K562 (cell line): ENCODE results near the gene LIN7A. TPM values are rescaled to one million over a fixed set of nuclear protein-coding genes. Genes with fewer than 3 reads are reported as not detected.

Experiments
- ATAC-seq: fragments of 200-7000 bp; cut with Tn5 transposase; 3 replicates; pipeline ENCODE4 v1.9.1; 2020; ENCODE audit warnings: moderate library complexity
- BruUV-seq: library from RNA; stranded (reverse); fragments of 400-500 nt; replicated peaks from 2 replicates; lab custom pipeline; 2021; lab: Mats Ljungman, UMichigan
- CTCF ChIA-PET: fragments of 300-600 bp; formaldehyde crosslinking; extraction: SDS; loops from one replicate; lab custom pipeline; 2021; ENCODE audit warnings: low intra/inter-chr PET ratio; lab: Yijun Ruan, JAX
- POLR2A ChIA-PET: fragments of 300-600, 350-650 bp; sonication (Branson Sonifier 250); formaldehyde crosslinking; extraction: SDS; loops from one replicate; lab custom pipeline; 2021; ENCODE audit warnings: antibody characterized with exemption, inconsistent platforms; lab: Yijun Ruan, JAX
- DNase-seq, 4 experiments: peaks; one replicate each; pipeline versions ENCODE4 v3.0.0 to v3.0.0-alpha.2; 2011 to 2018; ENCODE audit warnings: low spot score in 3 of 4, mixed read lengths in 3 of 4; ENCODE audit errors: extremely low read depth in 1 of 4
- FAIRE-seq: peaks from 2 replicates; lab custom pipeline; 2011; peaks lifted over from hg19 to GRCh38; lab: Jason Lieb, UNC
- H2AFZ ChIP-seq: 2 replicates; pipeline ENCODE4 v1.6.0; 2011; ENCODE audit warnings: low read depth, low read length, control low read depth, inconsistent platforms
- H3K27ac ChIP-seq: fragments of 200-600 bp; 3 replicates; pipeline ENCODE4 v1.8.0; 2011; ENCODE audit warnings: low read depth, mild to moderate bottlenecking, control low read depth, inconsistent platforms, low read length, moderate library complexity, mixed read lengths; ENCODE audit errors: extremely low read depth
- H3K27me3 ChIP-seq, 2 experiments: fragments of 300-600 bp in 1 of 2; 2 replicates in 1 of 2; 3 replicates in 1 of 2; pipeline versions ENCODE4 v1.6.0 to v1.8.0; 2011; ENCODE audit warnings: inconsistent platforms in 2 of 2, low read length in 2 of 2, mild to moderate bottlenecking in 1 of 2, mixed read lengths in 1 of 2, moderate library complexity in 1 of 2; ENCODE audit not compliant: control insufficient read depth in 2 of 2, insufficient read depth in 2 of 2
- H3K36me3 ChIP-seq: fragments of 300-600 bp; 3 replicates; pipeline ENCODE4 v1.8.0; 2011; ENCODE audit warnings: mild to moderate bottlenecking, low read length, inconsistent platforms; ENCODE audit not compliant: control insufficient read depth, insufficient read depth
- H3K4me1 ChIP-seq, 2 experiments: fragments of 200-600 bp in 1 of 2; replicated peaks in 1 of 2; 2 replicates in 1 of 2; 3 replicates in 1 of 2; pipeline versions ENCODE4 v1.5.1 to v1.8.0; 2011; ENCODE audit warnings: inconsistent platforms in 2 of 2, low read length in 2 of 2, mild to moderate bottlenecking in 1 of 2, mixed read lengths in 1 of 2, moderate library complexity in 1 of 2; ENCODE audit not compliant: control insufficient read depth in 2 of 2, insufficient read depth in 2 of 2
- H3K4me2 ChIP-seq: 2 replicates; pipeline ENCODE4 v1.6.1; 2011; ENCODE audit warnings: low read length, control low read depth, inconsistent platforms, mixed read lengths; ENCODE audit not compliant: insufficient read depth
- H3K4me3 ChIP-seq: fragments of 200-600 bp; sonication (generic), shearing (Covaris generic); 2 replicates; pipeline ENCODE4 v1.5.1; 2016; ENCODE audit warnings: control low read depth, inconsistent platforms
- H3K79me2 ChIP-seq: fragments of 200-600 bp; 3 replicates; pipeline ENCODE4 v1.8.0; 2011; ENCODE audit warnings: low read length, inconsistent platforms; ENCODE audit not compliant: control insufficient read depth, insufficient read depth
- H3K9ac ChIP-seq, 2 experiments: 2 replicates each; pipeline versions ENCODE4 v1.6.0 to v1.6.1; 2011; ENCODE audit warnings: low read depth in 2 of 2, low read length in 2 of 2, control low read depth in 1 of 2, inconsistent platforms in 1 of 2, mild to moderate bottlenecking in 1 of 2, mixed read lengths in 1 of 2; ENCODE audit not compliant: insufficient read depth in 1 of 2
- H3K9me1 ChIP-seq: one replicate; pipeline ENCODE4 v1.6.0; 2011; ENCODE audit warnings: inconsistent platforms, mild to moderate bottlenecking, low read length, moderate library complexity; ENCODE audit not compliant: control insufficient read depth, insufficient read depth
- H3K9me3 ChIP-seq: replicated peaks from 2 replicates; pipeline ENCODE4 v1.5.1; 2011; ENCODE audit warnings: low read depth, low read length, inconsistent platforms; ENCODE audit not compliant: control insufficient read depth, insufficient read depth
- H4K20me1 ChIP-seq: replicated peaks from 2 replicates; pipeline ENCODE4 v1.6.1; 2011; ENCODE audit warnings: low read length, inconsistent platforms, mixed read lengths; ENCODE audit not compliant: control insufficient read depth, insufficient read depth
- WGBS: fragments of 100-300 bp; shearing (Covaris generic); methylation state at CpG from one replicate; pipeline ENCODE4 v1.1.6; 2016; ENCODE audit warnings: low coverage, mixed read lengths; ENCODE audit not compliant: insufficient coverage; ENCODE audit errors: missing lambda C conversion rate; 5-methylcytosine and 5-hydroxymethylcytosine counted together
- in situ Hi-C: fragments of 300-500 bp; cut with MboI; formaldehyde crosslinking; loops from 4 replicates; pipeline ENCODE4 v1.15.0; 2018; ENCODE audit warnings: inconsistent platforms, mixed read lengths
- intact Hi-C: fragments of 100-400 bp; cut with micrococcal nuclease; formaldehyde crosslinking; loops from 2 replicates; pipeline ENCODE4 v1.14.2; 2022
- polyA plus RNA-seq, 8 experiments: library from polyadenylated mRNA; depleted of rRNA in 4 of 8; stranded (reverse) in 5 of 8; unstranded in 3 of 8; fragments of >200 nt; fragmentation: Nextera tagmentation in 2 of 8; fragmentation: Illumina TruSeq in 1 of 8; extraction: Ambion mirVana in 2 of 8; extraction: Trizol in 1 of 8; gene quantifications; 2 replicates each; pipeline versions ENCODE4 v1.2.1 to v1.2.3, GENCODE V29; 2011 to 2014; ENCODE audit warnings: inconsistent platforms in 1 of 8, missing spikeins in 1 of 8
- total RNA-seq, 7 experiments: library from RNA; depleted of rRNA in 6 of 7; stranded (reverse); fragments of >200 nt in 6 of 7; fragmentation: Illumina TruSeq in 2 of 7; extraction: Trizol in 2 of 7; gene quantifications; 2 replicates each; pipeline versions ENCODE4 v1.2.1 to v1.2.3, GENCODE V29; 2011 to 2021; ENCODE audit warnings: low replicate concordance in 1 of 7
- TF ChIP-seq, protein P1 (sequence below): fragments of 450-650 bp; IDR thresholded peaks from one replicate; pipeline ENCODE4 v1.6.1; 2018; ENCODE audit warnings: mild to moderate bottlenecking, moderate library complexity; ENCODE audit not compliant: partially characterized antibody
- TF ChIP-seq, protein P2 (sequence below): sonication (generic); formaldehyde crosslinking; IDR thresholded peaks from 2 replicates; pipeline ENCODE4 v1.8.1; 2023; ENCODE audit warnings: missing genetic modification reagents, mild to moderate bottlenecking, borderline replicate concordance
- TF ChIP-seq, protein P3 (sequence below), 2 experiments: fragments of 450-650 bp in 1 of 2; sonication (generic) in 1 of 2; formaldehyde crosslinking; conservative IDR thresholded peaks; 2 replicates each; pipeline versions ENCODE4 v1.4.0 to v1.8.1; 2020 to 2022; ENCODE audit warnings: mild to moderate bottlenecking in 1 of 2, missing genetic modification reagents in 1 of 2

The LIN7A gene
- total and polyA plus RNA-seq, 9 of the 15 experiments (the other 6 are each of a cell fraction or from before 2014, with no cell fraction given): not detected

DNA sequence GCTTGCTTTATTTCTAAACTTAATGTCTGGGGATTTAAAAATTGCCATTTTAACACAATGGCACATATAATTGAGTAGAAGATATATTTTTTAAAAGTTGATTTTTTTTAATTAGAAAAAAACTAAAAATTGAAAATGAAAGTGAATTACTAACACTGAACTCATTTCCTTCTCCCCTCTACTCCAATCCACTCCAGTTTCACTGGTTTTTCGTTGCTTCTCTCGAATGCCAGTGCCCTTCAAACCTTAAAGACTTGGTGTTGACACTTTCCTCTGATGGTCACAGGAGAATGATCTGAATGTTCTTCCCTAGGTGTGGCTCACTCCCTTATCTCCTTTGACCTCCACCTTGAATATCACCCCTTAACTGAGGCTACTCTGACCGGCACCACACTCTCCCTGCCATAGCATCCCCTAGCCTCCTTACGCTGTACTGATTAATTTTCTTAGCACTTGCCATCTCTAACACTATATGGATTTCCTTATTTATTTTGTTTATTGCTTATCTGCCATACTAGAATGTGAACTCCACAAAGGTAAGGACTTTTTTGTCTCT is 107.1 kb downstream of the LIN7A start:
- H3K9me1 ChIP-seq: no peaks in the 10 kb centered on the region
- no peaks in the 10 kb centered on the region for H3K36me3 ChIP-seq
- H3K4me1 ChIP-seq: no peaks in the 10 kb centered on the region
- H3K4me2 ChIP-seq: no peak overlapping the region
- CTCF ChIA-PET: no interaction called here
- no peak overlapping the region for H3K4me3 ChIP-seq
- H3K27me3 ChIP-seq: no peaks in the 10 kb centered on the region
- DNase-seq (no peak), ATAC-seq (no peak), FAIRE-seq (no peak)
- no peaks in the 10 kb centered on the region for H3K9me3 ChIP-seq
- intact Hi-C loops: no loop called here
- TF ChIP-seq, protein P1, sequence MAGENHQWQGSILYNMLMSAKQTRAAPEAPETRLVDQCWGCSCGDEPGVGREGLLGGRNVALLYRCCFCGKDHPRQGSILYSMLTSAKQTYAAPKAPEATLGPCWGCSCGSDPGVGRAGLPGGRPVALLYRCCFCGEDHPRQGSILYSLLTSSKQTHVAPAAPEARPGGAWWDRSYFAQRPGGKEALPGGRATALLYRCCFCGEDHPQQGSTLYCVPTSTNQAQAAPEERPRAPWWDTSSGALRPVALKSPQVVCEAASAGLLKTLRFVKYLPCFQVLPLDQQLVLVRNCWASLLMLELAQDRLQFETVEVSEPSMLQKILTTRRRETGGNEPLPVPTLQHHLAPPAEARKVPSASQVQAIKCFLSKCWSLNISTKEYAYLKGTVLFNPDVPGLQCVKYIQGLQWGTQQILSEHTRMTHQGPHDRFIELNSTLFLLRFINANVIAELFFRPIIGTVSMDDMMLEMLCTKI: no peak
- TF ChIP-seq, protein P2, sequence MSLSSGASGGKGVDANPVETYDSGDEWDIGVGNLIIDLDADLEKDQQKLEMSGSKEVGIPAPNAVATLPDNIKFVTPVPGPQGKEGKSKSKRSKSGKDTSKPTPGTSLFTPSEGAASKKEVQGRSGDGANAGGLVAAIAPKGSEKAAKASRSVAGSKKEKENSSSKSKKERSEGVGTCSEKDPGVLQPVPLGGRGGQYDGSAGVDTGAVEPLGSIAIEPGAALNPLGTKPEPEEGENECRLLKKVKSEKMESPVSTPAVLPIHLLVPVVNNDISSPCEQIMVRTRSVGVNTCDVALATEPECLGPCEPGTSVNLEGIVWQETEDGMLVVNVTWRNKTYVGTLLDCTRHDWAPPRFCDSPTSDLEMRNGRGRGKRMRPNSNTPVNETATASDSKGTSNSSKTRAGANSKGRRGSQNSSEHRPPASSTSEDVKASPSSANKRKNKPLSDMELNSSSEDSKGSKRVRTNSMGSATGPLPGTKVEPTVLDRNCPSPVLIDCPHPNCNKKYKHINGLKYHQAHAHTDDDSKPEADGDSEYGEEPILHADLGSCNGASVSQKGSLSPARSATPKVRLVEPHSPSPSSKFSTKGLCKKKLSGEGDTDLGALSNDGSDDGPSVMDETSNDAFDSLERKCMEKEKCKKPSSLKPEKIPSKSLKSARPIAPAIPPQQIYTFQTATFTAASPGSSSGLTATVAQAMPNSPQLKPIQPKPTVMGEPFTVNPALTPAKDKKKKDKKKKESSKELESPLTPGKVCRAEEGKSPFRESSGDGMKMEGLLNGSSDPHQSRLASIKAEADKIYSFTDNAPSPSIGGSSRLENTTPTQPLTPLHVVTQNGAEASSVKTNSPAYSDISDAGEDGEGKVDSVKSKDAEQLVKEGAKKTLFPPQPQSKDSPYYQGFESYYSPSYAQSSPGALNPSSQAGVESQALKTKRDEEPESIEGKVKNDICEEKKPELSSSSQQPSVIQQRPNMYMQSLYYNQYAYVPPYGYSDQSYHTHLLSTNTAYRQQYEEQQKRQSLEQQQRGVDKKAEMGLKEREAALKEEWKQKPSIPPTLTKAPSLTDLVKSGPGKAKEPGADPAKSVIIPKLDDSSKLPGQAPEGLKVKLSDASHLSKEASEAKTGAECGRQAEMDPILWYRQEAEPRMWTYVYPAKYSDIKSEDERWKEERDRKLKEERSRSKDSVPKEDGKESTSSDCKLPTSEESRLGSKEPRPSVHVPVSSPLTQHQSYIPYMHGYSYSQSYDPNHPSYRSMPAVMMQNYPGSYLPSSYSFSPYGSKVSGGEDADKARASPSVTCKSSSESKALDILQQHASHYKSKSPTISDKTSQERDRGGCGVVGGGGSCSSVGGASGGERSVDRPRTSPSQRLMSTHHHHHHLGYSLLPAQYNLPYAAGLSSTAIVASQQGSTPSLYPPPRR: no peak
- TF ChIP-seq, protein P3, sequence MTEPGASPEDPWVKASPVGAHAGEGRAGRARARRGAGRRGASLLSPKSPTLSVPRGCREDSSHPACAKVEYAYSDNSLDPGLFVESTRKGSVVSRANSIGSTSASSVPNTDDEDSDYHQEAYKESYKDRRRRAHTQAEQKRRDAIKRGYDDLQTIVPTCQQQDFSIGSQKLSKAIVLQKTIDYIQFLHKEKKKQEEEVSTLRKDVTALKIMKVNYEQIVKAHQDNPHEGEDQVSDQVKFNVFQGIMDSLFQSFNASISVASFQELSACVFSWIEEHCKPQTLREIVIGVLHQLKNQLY (CRISPR knock-in tag; conservative IDR thresholded peaks at IDR 0.05): no peak
- H2AFZ ChIP-seq: no peak overlapping the region
- H3K27ac ChIP-seq: no peak overlapping the region
- no peak overlapping the region for H3K9ac ChIP-seq
- POLR2A ChIA-PET: no interaction called here
- in situ Hi-C loops: no loop called here
- no peaks in the 10 kb centered on the region for H3K79me2 ChIP-seq
- BruUV-seq: no TSS peak
- no peaks in the 10 kb centered on the region for H4K20me1 ChIP-seq
- WGBS: 0% methylated on average over 4 of the region's 4 CpGs
